BE2C (cell line): ENCODE results near the gene SPATA45.

Experiments used
- DNase-seq: peaks from one replicate; pipeline ENCODE4 v3.0.0-alpha.2; 2020
- H3K27me3 ChIP-seq: fragments of 250-450 bp; sonication (Bioruptor Pico); 2 replicates; pipeline ENCODE4 v1.5.1; 2020; ENCODE audit warnings: mild to moderate bottlenecking
- H3K36me3 ChIP-seq: fragments of 250-450 bp; sonication (Bioruptor Pico); 2 replicates; pipeline ENCODE4 v1.5.1; 2020; ENCODE audit warnings: mild to moderate bottlenecking
- H3K4me1 ChIP-seq: fragments of 250-450 bp; sonication (Bioruptor Pico); 2 replicates; pipeline ENCODE4 v1.5.1; 2020
- H3K4me3 ChIP-seq: 2 replicates; pipeline ENCODE4 v1.5.1; 2011; ENCODE audit warnings: low read depth, low read length
- H3K9me3 ChIP-seq: fragments of 250-450 bp; sonication (Bioruptor Pico); 2 replicates; pipeline ENCODE4 v1.5.1; 2020
- CTCF ChIP-seq: IDR thresholded peaks from 2 replicates; pipeline ENCODE4 v1.5.1; 2012; ENCODE audit warnings: mild to moderate bottlenecking, low read depth, low read length

Gene SPATA45

DNA sequence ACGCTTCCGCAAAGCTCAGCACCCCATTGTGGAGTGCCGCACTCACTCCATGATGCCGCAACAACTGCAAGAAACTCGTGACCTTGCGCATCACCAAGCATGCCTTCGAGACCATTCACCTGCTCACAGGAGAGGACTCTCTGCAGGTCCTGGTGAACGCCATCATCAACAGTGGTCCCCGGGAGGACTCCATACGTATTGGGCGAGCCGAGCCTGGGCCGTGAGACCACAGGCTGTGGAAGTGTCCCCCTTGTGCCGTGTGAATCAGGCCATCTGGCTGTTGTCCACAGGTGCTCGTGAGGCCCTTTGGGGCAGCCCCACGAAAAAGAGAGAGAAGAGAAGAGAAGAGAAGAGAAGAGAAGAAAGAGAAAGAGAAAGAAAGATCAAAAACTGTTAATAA is 23.2 kb downstream of the SPATA45 start:
- no peaks in the 10 kb centered on the region for H3K36me3 ChIP-seq
- no peak for DNase-seq
- H3K9me3 ChIP-seq, result no peaks in the 10 kb centered on the region; the same call in 1 of the 2 replicates
- H3K4me3 ChIP-seq, result no peak overlapping the region
- no peaks in the 10 kb centered on the region for H3K27me3 ChIP-seq
- no peaks in the 10 kb centered on the region for H3K4me1 ChIP-seq
- TF ChIP-seq CTCF, result no peak

DNA sequence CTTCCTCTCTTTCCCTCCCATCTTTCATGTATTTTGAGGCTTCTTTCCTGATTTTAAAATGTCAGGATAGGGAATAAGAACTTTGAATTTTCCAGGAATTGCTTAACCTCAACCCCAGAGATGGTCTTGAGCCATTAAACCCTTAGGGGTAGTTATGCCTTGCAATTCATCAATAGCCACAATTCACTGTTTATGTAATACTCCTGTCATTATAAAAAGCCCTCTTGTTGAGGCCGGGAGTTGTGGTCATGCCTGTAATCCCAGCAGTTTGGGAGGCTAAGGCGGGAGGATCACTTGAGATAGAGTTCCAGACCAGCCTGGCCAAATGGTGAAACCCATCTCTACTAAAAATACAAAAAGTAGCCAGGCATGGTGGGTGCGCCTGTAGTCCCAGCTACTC is 24.5 kb downstream of the SPATA45 start:
- H3K4me3 ChIP-seq, result no peak overlapping the region
- no peak for TF ChIP-seq CTCF
- no peak for DNase-seq
- H3K36me3 ChIP-seq, result no peaks in the 10 kb centered on the region
- H3K4me1 ChIP-seq, result no peaks in the 10 kb centered on the region
- H3K9me3 ChIP-seq, result no peaks in the 10 kb centered on the region; the same call in 1 of the 2 replicates
- H3K27me3 ChIP-seq, result no peaks in the 10 kb centered on the region

- no peak for TF ChIP-seq CTCF
- Histone ChIP-seq H3K9me3 (no peaks in the 10 kb centered on the region; the same call in 1 of the 2 replicates), H3K27me3 (no peaks in the 10 kb centered on the region), H3K4me1 (no peaks in the 10 kb centered on the region), H3K36me3 (no peaks in the 10 kb centered on the region), H3K4me3 (no peak overlapping the region)
- no peak for DNase-seq
Measured at GRCh38 chr1:212820969-212821368, 26.5 kb downstream of the SPATA45 start.

DNA sequence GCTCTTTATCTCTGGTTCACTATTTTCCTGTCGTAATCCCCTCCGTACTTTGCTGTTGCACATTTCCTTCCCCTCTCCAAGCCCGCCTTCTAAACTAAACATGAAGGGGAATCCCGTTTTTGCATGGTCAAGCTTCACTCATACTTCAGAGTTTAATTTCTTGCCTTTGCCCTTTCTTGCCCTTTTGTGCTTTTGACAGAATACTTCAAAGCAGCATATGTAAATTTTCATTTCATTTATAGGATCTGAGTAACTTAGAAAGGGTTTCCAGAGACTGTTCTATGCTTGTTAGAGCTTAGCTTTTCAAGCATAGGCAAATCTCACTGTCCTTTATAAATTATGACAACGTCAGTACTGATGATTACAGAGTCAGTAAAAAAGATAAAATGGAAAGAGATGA is 27.7 kb downstream of the SPATA45 start:
- Histone ChIP-seq H3K27me3 (no peaks in the 10 kb centered on the region), H3K36me3 (no peaks in the 10 kb centered on the region; the same call in 1 of the 2 replicates), H3K4me3 (no peak overlapping the region), H3K9me3 (no peaks in the 10 kb centered on the region; the same call in 1 of the 2 replicates), H3K4me1 (no peaks in the 10 kb centered on the region)
- no peak for DNase-seq
- TF ChIP-seq CTCF, result no peak

GRCh38 chr1:212816567-212817278 is 30.7 kb downstream of the SPATA45 start:
- DNase-seq, result no peak
- Histone ChIP-seq H3K36me3 (no peaks in the 10 kb centered on the region; the same call in 1 of the 2 replicates), H3K9me3 (no peaks in the 10 kb centered on the region), H3K27me3 (no peaks in the 10 kb centered on the region), H3K4me3 (no peak overlapping the region), H3K4me1 (no peaks in the 10 kb centered on the region)
- no peak for TF ChIP-seq CTCF

DNA sequence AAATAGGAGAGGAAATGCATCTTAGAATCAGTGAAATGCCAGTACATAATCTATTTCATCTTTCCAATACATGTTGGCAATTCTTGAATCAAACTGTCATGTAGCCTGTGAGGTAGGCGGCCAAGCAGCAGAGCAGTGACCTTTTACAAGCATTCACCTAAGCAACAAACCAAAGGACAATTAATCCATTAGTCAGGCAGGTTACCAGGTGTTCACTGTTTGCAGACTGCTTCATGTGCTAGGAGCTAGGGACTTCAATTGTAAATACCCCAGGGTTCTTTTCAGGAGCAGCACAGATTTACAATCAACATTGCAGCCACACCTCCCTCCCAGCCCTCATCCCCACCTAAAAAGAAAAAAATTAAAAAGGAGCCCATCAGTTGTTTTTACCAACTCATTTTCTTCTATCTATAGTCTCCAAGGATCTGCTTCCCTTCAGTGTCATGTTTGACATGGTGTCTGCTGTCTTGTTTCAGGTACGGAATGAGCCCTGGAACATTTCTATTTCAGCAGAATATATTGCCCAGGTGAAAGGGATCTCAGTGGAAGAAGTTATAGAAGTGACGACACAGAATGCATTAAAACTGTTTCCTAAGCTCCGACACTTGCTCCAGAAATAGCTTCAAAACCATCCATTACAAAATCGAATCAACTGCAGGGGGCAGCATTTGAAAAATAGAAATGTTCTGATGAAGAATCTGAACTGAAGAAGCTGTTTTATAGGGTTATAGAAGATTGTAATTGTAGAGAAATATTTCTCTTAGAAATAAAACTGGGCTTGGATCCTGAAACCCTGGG is 32.7 kb downstream of the SPATA45 start:
- H3K36me3 ChIP-seq, result no peaks in the 10 kb centered on the region; the same call in 1 of the 2 replicates
- H3K27me3 ChIP-seq, result no peaks in the 10 kb centered on the region
- H3K9me3 ChIP-seq, result no peaks in the 10 kb centered on the region
- no peak overlapping the region for H3K4me3 ChIP-seq
- H3K4me1 ChIP-seq, result no peaks in the 10 kb centered on the region
- peak; percentile 18 for DNase-seq
- TF ChIP-seq CTCF, result peak; percentile 47
